Glomerular endothelial cell (primary cell): Measurements from ENCODE around the gene TRIP6. TPM values are rescaled to one million over a fixed set of nuclear protein-coding genes. Genes with fewer than 3 reads are reported as not detected.
A peak's percentile ranks its signal among the peaks of the same experiment; 100 is the strongest.

Experiments used
- DNase-seq: peaks from one replicate; pipeline ENCODE4 v3.0.0-alpha.2; 2011; ENCODE audit warnings: low read depth, low spot score; ENCODE audit errors: extremely low read depth
- total RNA-seq: library from RNA; depleted of rRNA; stranded (reverse); fragments of >200 nt; gene quantifications from 2 replicates; pipeline ENCODE4 v1.2.3, GENCODE V29; 2015

The TRIP6 gene
- total RNA-seq, 1 donor from 2014 or later: 73.7 TPM

DNA sequence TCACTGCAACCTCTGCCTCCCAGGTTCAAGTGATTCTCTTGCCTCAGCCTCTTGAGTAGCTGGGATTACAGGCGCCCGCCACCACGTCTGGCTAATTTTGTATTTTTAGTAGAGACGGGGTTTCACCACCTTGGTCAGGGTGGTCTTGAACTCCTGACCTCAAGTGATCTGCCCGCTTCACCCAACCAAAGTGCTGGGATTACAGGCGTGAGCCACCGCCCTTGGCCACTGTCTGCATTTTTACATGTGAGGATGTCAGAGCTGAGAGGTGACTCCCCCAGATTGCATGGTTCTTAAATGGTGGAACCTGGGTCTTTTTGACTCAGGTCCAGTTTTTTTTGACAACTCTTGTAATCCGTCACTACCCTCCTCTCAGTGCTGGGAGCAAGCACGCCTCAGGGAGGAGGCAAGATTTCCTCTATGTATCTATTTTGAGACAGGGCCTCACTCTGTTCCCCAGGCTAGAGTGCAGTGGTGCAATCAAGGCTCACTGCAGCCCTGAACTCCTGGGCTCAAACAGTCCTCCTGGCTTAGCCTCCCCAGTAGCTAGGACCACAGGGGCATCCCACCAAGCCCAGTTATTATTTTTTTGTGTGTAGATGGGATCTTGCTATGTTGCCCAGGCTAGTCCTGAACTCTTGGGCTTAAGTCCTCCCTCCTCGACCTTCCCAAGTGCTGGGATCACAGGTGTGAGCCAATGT is 6.6 kb downstream of the TRIP6 start:
- no peak for DNase-seq

DNA sequence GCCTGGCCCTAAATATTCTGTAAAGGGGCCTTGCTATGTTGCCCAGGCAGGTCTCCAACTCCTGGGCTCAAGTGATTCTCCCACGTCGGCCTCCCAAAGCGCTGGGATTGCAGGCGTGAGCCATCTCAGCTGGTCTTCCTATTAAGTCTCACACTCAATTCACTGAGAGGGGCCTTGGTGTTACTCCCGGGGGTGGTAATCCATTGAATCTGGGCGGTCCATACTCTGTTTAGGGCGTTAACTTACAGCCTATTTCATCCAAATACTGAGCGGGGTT is 7.1 kb downstream of the TRIP6 start:
- DNase-seq: no peak

DNA sequence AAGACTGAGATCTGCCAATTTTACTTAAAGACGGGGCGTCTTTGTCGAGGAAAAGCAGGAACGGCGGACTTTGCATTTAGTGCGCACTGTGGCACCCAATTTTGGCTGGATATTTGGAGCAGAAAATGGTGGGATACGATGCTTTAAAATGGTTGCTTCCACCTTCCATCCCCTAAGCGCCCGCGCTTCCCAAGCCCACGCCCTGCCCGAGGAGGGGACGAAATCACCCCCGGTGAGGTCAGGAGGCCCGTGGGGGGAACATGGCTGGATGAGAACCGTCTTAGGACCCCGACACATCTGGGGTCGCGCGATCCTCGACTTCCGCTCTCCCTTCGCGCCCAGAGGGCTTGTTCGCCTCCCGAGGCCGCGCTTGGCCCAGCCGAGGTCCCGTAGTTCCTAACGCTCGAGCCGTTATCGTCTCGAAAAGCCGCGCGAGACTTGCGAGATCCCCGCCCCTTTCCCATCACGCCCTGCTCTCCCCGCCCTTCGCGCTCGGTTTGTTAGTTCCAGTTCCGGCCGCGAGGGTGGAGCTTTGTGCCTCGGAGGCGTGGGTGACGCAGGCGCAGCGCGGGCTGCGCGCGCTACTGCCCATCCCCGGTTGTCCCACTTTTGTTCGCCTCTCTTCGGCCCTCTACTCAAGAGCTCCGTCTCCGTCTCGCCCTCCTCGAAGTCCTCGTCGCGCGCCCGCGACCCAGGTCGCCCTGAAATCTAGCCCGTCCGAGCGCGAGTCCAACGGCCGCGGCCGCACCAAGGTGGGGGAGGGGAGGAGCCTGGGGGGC is 7.6 kb downstream of the TRIP6 start, which contains the start of gene SRRT:
Gene SRRT, plus strand, starts transcription at position 527 of the 779 bp plus-strand sequence. CDS start 488 bp downstream, outside the sequence.
- peak; percentile 84 for DNase-seq

DNA sequence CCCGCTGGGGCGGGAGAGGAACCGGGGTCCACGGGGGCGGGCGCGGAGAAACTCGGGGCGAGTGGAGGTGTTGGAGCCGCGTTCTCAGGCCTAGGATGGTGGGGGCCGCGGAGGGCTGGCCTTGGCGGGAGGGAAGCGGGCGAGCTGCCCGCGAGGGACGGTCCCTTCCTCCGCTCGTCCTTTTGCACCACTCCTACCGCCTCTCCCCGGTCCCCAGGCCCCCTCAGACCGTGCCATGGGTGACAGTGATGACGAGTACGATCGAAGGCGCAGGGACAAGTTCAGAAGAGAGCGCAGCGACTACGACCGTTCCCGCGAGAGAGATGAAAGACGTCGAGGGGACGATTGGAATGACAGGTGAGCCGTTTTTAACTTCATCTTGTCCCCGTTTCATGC is 8.2 kb downstream of the TRIP6 start:
- no peak for DNase-seq

DNA sequence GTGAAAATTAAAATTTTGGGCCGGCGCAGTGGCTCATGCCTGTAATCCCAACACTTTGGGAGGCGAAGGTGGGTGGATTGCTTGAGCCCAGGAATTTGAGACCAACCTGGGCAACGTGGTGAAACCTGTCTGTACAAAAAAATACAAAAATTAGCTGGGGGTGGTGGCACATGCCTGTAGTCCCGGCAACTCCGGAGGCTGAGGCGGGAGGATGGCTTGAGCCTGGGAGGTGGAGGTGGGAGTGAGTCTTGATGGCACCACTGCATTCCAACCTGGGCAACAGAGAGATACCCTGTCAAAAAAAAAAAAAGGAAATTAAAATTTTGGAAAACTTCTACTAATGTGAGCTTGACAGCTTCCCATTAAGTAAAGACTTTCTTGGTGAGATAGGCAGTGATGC is 10.8 kb downstream of the TRIP6 start:
- DNase-seq: no peak

DNA sequence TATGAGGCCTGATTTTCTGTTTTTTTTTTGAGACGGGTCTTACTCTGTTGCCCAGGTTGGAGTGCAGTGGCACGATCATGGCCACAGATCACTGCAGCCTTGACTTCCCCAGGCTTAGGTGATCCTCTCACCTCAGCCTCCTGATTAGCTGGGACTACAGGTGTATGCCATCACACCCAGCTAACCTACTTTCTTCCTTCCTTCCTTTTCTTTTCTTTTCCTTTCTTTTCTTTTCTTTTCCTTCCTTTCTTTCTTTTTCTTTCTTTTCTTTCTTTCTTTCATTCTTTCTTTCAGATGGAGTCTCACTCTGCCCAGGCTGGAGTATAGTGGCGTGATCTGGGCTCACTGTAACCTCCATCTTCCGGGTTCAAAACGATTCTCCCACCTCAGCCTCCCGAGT is 11.5 kb downstream of the TRIP6 start:
- DNase-seq: no peak

DNA sequence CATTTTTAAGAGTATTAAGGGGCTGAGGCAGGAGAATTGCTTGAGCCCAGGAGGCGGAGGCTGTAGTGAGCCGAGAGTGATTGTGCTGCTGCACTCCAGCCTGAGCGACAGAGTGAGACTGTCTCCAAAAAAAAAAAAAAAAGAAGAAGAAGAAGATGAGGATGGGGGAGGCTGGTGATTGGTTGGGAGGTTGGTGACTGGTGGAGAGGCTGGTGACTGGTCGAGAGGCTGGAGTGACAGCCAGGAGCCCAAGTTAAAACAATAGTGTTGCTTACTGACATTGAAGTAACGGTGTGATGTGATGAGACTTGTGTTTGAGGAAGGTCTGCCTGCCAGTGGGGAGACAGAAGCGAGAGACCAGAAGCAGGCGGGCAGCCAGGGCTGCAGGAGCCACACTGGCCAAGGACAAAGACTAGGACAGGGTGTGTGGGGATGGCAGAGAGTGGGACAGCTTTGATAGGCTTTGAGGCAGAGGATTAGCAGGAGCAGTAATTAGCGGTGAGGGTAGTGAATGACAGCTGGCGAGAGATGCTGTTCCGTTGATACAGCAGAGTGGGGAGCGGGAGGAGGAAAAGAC is 12.6 kb downstream of the TRIP6 start:
- no peak for DNase-seq

DNA sequence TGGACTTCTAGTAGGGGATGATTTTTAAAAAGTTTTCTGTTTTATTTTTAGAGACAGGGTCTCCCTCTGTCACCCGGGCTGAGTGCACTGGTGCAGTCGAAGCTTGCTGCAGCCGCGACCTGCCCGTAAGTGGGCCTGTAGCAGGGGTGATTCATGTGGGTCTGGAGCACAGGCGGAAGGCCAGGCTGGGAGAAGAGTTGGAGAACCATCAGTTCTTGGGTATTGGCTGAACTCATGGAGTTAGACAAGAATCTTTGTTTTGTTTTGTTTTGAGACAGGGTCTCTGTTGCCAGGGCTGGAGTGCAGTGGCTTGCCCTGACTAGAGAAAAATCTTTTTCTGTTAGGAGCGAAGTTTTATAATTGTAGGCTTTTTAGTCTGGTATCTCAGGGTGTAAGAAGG is 13.5 kb downstream of the TRIP6 start:
- no peak for DNase-seq

DNA sequence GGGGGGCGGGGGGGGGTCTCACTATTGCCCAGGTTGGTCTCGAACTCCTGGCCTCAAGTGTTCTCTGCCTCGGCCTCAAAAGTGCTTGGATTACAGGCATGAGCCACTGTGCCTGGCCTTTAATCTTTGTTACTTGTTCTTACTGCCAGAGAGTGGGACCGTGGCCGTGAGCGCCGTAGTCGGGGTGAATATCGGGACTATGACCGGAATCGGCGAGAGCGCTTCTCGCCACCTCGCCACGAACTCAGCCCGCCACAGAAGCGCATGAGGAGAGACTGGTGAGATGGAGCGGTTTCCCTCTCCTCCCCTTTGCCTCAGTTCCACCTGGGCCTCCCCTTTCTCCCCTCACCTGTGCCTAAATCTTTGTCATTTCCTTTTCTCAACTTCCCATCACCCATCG is 13.9 kb downstream of the TRIP6 start:
- no peak for DNase-seq

DNA sequence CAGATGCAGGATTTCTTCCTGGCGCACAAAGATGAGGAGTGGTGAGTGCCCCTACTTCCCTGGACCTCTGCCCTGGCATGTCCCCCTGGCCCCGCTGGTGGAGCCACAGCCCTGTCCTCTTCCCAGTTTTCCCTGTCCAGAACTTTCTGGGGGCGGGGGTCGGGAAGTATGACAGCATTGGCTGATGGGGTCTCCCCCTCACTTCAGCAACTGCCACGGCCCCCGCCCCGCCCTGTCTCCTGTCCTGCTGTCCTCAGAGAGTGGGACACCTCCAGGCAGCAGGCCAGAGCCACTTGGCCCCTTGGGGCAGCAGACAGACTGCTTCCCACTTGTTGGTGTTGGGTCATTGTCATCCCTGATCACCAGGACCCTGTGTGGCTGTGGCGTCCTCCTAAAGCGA is 15.0 kb downstream of the TRIP6 start:
- no peak for DNase-seq

DNA sequence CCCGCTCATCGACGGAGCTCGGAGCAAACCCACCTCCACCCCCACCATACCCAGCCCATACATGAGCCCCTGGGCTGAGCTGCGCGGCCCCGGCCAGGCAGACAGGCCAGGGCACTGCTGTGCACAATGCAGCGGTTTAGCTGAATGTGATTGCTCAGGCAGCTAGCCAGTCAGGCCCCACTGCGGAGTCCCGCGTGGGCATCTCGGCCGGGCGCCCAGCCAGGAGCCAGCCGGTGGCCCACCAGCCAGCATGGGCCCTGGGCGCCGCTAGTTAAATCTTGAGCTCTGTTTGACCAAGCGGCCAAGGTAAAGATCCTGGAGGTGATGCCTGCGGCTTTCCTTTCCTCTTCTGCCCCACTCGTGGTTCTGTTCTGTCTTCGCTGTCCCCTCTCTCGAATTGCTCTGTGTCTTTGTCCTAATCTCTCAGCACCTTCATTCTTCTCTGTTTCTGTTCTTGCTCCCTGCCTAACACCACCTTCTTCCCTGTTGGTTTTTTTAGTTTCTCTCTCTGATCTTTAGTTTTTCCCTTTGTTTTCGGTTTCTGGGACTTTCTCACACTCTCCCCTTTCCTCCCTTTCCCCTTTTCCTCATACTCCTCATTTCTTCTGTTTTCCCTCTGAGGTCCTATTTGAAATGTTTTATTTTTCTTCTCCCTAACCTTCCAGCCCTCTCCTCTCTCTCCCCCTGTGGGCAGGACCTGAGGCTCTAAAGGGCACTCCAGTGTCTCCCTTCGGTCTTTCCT is 15.8 kb downstream of the TRIP6 start:
- no peak for DNase-seq

DNA sequence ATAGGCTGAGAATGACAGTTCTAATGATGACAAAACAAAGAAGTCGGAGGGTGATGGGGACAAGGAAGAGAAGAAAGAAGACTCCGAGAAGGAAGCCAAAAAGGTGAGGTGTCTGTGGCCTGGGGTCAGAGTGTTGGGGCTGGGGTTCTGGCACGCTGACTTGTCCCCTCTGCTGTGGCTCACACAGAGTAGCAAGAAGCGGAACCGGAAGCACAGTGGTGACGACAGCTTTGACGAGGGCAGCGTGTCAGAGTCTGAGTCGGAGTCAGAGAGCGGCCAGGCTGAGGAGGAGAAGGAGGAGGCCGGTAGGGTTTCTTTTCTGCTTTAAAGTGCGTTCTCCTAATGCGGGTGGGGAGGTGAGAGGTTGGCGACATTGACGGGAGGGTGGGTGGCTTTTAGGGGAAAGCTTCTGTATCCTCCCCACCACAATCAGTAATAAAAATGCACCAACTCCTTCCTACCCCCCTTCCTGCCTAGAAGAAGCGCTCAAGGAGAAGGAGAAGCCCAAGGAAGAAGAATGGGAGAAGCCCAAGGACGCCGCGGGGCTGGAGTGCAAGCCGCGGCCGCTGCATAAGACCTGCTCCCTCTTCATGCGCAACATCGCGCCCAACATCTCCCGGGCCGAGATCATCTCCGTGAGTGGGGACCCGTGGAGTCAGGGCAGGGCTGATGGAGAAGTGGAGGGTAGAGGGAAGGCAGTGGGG is 17.7 kb downstream of the TRIP6 start:
- no peak for DNase-seq

DNA sequence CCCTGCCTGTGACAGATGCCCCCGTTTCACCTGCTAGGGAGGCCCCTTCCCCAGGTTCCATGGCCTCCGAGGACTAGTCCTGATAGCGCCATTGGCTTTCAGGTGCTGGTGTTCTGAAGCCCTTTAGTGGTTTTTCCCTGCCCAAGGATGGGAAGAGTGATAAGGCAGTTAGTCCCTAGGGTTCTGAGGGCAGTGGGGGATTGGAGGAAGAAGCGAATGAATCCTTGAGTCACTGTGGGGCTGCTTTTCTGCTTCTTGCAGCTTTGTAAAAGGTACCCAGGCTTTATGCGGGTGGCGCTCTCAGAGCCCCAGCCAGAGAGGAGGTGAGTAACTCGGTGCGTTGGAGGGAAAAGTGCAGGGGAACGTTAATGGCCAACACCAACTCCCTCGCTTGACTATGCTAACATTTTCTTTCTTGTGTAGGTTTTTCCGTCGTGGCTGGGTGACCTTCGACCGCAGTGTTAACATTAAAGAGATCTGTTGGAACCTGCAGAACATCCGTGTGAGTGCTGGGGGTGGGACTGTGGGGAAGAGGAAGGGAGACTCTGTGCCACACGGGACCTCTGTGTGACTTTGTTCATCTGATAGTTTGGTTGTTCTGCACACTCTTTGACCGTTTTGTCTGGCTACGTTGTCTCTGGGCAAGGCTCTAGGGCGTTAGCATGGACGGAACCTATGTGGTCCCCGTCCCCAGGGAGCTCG is 18.4 kb downstream of the TRIP6 start:
- DNase-seq: no peak

DNA sequence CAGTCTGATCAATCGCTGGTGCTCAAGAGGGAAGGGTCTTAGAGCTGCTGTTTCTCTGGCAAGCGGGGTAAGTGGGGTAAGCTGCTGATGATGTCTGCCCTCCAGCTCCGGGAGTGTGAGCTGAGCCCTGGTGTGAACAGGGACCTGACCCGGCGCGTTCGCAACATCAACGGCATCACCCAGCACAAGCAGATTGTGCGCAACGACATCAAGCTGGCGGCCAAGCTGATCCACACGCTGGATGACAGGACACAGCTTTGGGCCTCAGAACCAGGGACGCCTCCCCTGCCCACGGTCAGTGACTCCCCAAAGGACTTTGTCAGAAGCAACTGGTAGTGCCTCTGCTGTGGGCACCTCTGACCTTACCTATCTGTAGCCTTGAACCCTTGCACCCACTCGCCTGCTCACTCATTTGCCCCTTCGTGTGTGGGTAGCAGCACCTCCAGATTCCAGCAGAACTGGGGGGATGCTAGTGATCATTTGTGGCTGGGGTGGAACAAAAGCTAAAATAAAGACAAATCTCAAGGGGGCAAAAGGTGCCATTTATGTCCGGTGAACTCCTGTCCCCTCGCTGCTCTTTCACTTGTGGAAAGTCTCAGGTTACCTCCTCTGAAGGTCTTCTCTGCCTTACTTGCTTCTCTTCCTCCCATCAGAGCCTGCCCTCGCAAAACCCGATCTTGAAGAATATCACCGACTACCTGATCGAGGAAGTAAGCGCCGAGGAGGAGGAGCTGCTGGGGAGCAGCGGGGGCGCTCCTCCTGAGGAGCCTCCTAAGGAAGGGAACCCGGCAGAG is 19.2 kb downstream of the TRIP6 start:
- DNase-seq: no peak

DNA sequence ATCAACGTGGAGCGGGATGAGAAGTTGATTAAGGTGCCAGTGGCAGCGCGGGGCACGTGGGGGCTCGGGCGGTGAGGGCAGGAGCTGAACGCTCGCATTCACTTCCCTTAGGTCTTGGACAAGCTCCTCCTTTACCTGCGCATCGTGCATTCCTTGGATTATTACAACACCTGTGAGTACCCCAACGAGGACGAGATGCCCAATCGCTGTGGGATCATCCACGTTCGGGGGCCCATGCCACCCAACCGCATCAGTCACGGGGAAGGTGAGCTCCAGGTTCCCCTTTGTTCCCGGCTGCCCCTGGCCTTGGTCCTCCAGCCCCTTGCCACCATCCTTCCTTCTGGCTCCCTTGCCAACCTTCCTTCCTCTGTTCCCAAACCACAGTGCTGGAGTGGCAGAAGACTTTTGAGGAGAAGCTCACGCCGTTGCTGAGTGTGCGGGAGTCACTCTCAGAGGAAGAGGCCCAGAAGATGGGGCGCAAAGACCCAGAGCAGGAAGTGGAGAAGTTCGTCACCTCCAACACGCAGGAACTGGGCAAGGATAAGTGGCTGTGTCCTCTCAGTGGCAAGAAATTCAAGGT is 19.8 kb downstream of the TRIP6 start:
- DNase-seq: no peak

DNA sequence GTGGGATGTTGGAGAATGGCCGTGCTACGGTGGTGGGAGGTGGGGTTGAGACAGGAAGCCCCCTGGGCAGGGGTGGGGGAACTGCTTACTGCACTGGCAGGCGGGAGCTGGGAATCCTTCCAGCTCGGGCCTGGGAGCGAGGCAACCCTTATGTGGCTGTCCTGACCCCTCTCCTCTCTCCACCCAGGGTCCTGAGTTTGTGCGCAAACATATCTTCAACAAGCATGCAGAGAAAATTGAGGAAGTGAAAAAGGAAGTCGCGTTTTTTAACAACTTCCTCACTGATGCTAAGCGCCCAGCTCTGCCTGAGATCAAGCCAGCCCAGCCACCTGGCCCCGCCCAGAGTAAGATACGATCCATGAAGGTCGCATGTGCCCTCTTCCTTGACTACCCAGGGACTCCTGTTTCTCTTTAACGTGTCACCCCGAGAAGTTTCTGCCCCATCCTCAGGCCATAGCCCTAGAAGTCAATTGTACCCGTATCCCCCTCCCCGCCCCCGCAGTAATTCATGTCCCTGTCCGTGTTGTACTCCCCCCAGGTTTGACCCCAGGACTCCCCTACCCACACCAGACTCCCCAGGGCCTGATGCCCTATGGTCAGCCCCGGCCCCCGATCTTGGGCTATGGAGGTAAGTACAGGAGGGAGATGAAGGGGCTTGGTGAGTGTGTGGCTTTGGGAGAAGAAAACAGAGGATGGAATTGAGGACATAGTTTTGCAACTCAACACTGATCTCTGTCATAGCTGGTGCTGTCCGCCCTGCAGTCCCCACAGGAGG is 20.5 kb downstream of the TRIP6 start:
- no peak for DNase-seq

DNA sequence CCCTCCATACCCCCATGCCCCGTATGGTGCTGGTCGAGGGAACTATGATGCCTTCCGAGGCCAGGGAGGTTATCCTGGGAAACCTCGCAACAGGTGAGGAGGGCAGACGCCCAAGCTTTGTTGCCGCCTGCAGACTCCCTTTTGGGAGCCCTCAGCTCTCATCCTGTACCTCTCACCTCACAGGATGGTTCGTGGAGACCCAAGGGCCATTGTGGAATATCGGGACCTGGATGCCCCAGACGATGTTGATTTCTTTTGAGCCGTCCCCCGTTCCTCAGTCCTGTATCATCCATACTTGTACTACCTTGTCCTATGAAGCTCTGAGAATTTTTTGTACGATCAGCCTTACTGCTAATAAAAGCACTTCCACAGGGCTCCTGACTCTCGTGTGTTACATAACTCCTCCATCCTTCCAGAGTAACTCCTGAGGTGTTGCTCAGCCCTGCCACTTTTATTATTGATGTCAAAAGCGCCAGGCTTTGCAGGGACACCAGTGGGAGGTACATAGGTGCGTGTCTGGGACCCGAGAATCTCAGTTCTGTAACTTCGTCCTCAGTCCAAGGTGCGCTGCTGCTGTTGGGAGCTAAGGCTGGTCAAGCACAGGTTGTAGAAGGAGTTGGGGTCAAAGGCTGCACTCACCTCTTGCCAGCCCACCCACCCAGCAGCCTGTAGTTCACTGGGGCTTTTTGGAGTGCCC is 21.3 kb downstream of the TRIP6 start:
- no peak for DNase-seq
